GM19455 (cell line): ENCODE results near the gene SSU72.
"Not testable (repeated sequence)": the region's sequence is repeated elsewhere in the genome, so short reads cannot be mapped to it uniquely, and the experiment has no call there.

Source experiments
- ATAC-seq: cut with Tn5 transposase; IDR thresholded peaks from one replicate; pipeline ENCODE4 v1.9.1; 2021; ENCODE audit not compliant: unreplicated experiment

SSU72 gene

DNA sequence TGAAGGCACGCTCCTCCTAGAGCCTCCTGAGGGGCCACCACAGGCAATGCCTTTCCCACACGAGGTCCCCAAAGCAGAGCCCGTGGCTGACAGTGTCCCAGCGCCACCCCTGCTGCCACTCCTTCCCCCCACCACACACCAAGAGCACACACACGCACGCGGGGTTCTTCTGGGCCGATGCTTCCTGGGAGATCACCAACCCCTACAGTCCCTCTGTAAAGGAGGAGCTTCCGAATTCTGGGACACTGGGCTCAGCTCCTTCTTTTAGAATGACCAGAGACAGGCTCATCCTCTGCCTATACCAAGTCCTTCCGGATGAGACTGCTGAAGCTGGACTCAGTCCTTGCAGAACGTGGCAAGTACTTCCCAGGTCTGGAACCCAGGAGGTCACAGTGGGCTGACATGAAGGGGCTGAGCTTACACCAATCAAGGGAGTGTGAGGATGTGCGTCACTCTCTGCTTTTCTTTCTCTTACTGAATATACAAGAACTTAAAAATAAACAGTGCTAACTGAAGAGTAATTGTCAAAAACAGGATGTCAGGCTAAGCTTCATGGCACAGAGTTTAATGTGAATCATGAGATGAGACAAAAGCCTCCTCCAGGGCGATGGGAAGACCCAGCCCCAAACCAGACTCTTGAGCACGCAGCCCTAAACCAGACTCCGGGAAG is 12.7 kb downstream of the SSU72 start:
- ATAC-seq = no peak

DNA sequence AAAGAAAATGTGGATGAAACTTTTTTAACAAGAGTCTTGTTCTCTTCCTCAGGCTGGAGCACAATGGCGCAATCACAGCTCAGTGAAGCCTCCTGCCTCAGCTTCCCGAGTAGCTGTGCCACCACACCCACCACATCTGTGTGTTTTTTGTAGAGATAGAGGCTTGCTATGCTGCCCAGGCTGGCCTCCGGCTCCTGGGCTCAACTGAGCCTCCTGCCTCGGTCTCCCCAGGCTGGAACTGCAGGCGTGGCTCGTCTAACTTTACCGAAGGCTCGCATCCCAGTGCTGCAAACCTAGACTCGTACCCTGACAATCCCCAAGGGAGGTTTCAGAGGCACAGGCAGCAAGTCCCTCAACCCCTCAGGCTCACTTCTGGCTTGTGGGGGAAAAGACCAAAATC is 14.5 kb downstream of the SSU72 start:
- ATAC-seq = no peak

DNA sequence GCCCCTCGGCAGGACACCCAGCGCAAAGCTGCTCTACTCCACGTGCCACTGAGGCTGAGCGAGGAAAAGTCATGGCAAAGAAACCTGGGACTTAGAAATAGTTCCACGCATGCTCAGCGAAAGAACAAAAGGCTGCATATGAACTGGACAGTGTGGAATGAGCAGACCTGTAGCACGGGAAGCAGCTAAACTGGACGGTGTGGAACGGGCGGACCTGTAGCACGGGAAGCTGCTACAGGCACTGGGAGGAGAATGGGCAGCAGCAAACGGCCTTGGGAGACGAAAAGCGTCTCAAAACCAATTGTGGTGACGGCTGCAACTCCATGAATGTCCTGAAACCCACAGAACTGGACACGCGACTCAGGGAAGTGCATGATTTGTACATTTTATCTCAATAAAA is 15.6 kb downstream of the SSU72 start:
- ATAC-seq = no peak

DNA sequence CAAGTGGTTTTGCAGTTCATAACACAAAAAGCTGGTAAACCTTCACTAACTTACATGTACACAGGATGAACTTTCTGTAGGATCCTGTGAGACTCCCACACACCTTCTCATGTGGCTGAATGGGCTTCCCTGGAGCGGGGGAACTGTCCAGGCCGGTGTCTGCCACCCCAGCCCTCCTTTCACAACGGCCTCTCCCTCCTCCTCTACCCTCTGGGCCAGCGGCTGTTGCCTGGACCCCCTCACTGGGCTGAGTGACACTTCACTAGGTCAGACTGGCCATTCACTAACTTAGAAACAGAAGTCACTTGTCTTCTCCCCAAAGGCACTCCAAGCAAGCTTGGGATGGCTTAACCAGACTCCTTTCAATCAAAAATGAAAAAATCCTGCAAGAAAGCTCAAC is 16.1 kb downstream of the SSU72 start:
- no peak for ATAC-seq

DNA sequence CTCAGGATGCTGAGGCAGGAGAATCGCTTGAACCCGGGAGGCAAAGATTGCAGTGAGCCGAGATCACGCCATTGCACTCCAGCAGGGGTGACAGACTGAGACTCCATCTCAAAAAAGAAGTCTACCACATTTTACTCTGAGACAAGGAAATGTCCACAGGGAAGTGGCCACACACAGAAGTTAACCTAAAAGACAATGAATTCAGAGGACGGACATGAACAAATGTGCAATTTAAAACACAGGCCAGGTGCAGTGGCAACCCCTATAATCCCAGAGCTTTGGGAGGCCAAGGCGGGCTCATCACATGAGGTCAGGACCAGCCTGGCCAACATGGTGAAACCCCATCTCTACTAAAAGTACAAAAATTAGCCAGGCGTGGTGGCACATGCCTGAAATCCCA is 17.0 kb downstream of the SSU72 start:
- not testable (repeated sequence) for ATAC-seq

DNA sequence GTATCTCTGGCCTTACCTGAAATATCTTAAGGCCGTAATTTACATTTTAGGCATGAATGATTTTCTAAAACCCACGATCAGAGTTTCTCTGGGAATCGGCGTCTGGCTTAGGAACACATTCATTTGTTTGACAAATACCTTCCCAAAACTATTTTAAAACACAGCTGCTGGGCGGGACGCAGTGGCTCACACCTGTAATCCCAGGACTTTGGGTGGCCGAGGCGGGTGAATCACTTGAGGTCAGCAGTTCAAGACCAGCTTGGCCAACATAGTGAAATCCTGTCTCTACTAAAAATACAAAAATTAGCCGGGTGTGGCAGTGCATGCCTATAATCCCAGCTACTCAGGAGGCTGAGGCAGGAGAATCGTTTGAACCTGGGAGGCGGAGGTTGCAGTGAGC is 17.7 kb downstream of the SSU72 start:
- not testable (repeated sequence) for ATAC-seq

DNA sequence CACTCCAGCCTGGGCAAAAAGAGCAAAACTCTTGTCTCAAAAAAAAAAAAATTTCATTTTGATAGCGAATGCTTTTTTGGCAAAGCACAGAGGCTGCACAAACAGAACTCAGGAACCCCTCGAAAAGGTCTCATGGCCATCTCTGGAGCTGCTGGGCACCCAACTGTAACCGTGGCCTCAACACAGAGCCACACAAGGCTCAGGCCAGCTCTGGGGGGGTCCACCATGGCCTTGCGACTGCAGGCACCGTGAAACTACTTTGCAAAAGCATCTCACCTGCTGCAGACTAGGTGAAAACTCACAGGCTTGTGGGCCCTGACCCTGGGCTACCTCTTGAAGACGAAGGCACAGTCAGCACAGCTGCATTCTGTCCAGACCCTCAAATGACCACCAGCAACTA is 18.2 kb downstream of the SSU72 start:
- no peak for ATAC-seq

DNA sequence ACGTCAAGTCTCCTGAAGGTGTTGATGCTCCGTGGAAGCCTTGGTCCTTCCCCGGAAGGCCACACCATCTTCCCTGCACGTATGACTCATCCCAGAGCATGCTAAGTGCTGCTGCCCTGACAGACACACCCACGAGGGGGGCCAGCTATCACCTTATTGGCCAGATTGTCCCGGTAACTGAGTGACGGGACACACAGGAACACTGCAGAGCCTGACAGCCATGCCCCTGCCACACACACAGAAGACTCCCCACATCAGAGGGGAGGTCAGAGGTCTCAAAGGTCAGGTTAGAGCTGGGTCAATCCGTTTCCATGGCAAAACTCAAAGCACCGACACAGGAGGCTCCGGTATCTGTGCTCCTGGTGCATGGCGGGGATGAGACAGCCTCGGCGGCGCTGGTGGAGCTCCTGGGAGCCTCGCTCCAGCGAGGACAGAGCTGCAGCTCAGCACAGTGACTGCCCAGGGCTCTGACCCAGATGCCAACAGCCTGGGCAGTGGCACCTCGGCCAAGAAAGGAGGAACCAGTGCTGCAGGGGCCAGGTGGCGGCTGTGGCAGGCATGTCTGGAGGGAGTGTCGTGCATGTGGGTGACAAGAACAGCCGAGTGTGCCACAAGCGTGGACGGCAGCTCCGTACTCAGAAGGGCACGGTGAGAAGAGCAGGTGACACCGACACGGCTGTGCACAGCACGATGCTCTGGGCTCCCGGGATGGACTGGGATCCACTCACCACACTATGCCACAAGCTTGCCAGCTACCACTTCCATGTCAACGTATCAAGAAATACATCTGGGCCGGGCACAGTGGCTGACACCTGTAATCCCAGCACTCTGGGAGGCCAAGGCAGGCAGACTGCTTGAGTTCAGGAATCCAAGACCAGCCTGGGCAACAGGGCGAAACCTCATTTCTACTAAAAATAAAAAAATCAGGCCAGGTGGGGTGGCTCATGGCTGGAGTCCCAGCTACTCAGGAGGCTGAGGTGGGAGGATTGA is 19.4 kb downstream of the SSU72 start:
- no peak for ATAC-seq

DNA sequence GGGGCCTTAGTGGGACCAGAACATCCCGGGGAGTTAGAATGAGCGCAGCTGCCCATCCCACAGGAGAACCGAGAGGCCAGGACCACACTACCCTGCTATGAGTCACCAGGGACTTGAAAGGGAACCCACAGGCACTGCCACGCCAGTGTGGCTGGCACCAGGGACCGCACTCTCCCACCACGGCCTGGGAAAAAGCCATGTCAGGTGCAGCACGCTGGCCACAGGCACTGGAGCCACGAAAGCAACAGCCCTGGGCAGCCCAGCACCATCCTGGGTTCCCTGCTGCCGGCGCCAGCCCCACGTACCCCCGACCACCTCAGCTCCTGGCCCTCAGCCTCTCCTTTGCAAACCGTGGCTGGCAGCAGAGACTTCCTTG is 20.1 kb downstream of the SSU72 start:
- ATAC-seq = no peak

DNA sequence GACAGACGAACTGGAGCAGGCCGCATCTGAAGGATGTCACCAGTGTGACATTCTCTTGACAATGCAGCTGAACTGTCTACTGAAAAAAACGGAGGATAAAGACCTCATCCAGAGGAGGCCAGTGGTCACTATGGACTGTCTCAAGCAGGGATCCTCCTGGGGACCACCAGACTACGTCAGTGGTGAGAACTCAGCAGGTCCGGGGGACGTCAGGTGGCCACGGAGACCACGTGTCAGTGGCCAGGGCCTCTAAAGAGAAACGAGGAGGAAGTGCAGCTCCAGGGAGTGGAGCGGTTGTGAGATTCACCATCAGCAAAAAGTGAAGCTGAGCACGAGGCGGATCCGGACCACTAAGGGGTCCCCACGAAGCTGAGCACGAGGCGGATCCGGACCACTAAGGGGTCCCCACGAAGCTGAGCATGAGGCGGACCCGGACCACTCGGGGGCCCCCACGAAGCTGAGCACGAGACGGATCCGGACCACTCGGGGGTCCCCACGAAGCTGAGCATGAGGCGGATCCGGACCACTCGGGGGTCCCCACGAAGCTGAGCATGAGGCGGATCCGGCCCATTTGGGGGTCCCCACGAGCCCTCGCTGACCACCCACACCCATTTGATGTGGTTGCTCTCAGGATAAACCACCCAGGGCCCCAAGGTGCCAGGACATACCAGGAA is 20.7 kb downstream of the SSU72 start:
- no peak for ATAC-seq

DNA sequence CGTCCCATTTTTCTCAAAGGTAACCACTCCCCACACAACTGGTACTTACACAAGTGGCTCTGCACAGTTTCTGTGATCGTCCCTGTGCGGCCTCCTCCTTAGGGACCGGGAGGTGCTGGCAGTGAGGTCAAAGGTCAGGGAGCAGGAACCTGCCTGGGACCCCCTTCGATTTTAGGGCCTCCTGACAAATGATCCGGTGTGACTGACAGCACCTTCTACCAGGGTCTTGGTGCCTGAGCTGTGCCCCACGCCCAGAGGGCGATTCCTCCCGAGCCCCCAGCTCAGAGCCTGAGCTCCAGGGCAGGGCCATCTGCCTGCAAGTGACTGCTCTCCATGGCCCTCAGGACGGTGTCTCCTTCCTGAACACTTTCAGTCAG is 22.4 kb downstream of the SSU72 start:
- no peak for ATAC-seq

DNA sequence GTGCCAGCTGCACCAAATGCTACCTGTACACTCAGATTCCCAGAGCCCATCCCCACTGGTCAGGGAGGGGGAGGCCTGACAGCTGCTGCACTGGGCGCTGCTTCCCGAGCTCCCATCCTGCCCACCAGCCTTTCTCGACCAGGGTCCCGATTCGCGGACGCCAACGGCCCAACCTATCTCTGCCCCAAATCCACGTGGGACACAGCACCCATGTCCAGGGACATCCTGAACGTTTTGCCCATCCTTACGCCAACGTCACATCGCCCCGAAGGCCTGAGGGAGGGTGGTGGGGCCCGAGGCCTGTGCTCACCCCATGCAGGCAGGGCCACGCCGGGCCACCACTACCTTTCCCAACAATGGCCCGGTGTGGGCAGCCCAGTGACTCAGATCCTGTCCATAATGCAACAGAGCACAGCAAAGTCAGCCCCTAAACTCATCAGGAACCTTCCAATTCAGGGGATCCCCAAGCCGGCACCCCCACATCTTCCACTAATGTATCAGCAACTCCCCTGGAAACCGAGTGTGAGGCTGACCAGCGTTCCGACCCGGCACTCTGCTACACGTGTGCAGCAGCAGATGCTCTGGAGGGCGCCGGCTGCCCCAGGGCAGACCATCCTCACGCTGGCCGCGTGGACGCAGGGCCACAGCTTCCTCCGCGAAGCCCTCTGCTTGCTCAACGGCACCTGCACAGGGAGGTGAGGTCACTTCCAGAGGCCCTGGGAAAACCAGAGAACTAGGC is 23.0 kb downstream of the SSU72 start:
- ATAC-seq = no peak

DNA sequence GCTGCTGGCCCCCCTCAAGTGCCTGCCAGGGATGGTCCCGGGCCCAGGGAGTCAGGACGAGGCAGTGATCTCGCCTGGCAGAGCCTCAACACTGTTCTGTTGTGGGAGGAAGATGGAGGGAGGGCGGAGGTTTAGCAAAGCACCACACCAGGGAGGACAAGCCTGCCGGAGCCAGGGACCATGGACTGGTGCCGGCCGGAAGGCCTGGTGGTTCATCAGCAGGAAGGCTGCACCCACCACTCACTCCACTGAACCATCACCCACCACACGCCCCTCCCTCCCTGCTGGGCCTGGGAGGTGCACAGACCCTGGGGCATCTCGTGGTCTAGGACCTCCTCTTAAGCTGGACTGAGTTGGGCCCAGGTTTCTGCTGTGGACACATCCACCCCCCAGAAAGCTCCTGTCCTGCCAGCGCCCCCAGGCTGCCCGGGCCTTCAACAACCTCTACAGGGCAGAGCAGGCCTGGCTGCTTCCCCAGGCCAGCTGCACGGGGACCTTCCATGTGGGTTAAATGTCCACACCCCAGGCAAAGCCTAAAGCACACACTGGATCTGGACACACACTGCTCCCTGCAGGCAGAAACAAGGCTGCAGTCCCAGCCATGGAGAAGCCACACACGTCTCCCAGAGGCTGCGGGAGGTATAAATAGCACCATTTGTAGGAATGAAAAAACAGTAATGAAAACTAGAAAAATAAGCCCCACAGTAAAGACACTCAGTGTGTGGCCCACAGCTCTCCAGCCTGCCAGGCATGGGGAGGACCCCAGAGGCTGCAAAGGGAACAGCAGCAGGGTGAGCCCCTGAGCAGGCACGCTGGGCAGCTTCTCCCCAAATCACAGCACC is 23.9 kb downstream of the SSU72 start:
- no peak for ATAC-seq

DNA sequence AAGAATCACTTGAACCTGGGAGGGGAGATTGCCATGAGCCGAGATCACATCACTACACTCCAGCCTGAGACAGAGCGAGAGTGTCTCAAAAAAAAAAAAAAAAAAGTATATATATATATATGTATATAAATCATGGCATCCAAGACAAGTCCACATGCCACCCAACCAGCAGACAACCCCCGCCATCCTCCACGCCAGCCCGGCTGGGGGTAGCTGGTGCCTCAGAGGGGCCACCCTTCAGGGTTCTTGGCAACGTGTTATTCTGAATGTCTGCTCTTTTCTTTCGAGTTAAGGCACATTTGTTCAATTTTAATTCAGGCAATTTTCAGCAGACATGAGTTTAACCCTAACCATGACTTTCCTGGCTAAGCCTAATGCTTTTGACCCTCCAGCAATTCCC is 24.6 kb downstream of the SSU72 start:
- ATAC-seq = no peak

DNA sequence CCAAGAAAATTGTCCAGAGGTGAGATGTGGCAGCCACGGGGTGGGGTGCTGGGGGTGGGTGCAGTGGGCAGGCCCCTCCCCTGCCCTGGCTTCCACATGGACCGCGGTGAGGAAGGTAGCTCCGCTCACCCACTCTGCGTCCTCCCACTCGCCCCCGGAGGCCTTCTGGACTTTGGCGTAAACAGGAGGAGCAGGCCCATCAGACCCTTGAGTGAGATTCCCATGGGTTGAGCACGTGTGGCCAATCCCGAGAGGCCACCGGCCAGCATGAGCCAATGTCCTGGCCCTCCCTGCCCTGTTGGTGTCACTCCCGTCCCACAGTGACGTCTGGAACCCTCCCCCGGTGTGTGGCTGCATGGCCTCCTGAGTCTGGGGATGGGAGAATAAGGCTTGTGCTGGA is 26.1 kb downstream of the SSU72 start:
- no peak for ATAC-seq

DNA sequence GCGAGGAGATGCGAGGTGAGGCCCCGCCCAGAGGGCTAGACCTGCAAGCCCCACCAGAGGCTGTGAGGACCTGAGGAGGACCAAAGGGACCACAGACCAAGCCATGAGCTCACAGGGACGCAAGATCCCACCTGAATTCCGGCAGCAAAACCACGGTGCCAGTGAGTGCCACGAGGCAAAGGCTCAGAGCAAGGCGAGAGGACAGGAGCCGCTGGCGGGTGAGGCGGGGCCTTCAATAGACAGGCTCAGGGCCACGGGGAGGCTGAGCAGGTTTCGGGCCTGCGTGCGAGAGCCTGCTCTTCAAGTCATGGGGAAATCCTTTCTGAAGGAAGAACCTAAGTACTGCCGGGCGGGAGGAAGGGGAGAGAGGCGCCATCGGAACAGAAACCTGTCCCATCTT is 27.2 kb downstream of the SSU72 start:
- ATAC-seq = no peak

DNA sequence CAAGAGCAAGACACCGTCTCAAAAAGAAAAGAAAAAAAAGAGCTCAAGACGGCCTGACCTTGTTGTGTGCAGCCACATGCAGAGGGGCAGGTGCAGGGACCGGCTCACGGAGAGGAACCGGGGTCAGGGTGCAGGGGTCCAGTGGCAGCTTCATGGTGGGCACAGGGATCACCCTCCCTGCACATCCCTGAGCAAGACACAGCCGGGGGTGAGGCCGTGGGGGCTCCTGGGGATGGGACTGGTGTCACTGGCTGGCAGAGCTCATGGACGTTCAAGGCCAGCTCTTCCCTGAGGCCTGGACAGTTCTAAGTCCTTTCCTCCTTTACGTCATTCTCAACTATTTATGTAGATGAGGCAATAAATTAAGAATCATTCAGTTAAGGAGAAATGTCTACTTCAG is 27.7 kb downstream of the SSU72 start:
- ATAC-seq = no peak

DNA sequence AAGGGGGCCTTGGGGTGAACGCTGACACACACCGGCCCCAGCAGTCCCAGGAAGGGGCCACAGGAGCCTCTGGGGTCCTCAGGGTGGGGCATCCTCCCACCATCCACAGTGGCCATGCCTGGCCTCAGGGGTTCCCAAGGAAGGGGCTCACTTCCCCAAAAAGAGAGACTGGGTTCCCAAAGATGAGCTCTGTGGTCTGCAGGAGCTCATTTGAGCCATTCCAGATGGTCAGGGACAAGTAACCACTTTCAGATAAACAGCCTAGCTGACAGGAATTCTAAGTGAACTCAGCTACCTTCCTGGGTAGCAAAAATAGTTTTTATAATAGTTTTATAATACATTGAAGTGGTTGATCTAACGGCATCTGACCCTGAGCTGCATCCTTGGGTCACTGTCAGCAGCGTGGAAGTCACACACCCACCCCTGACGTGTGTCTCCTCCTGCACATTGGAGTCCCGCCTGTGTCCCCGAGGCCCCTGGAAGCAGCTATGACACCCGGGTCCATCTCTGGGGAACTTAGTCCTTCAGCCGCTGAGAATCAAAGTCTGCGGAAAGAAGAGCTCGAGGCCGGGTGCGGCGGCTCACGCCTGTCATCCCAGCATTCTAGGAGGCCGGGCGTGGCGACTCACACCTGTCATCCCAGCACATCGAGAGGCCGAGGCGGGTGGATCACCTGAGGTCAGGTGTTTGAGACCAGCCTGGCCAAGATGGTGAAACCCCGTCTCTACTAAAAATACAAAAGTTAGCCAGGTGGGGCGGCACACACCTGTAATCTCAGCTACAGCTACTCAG is 28.5 kb downstream of the SSU72 start:
- no peak for ATAC-seq

DNA sequence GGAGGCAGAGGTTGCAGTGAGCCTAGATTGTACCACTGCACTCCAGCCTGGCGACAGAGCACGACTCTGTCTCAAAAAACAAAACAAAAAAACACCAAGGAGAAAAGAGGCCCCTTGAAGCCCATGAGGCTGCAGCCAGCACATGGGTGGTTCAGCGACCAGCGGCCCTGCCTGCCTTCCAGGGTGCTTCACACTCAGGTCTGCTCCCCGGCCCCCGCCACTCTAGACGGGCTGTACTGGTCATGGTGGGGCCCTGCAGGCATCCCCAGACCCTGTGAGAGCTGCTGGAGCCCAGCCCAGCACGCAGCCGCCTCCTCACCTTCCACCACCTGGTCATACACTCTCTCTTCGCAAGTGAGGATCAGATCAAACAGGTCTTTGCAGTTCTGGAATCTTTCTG is 30.1 kb downstream of the SSU72 start:
- no peak for ATAC-seq

DNA sequence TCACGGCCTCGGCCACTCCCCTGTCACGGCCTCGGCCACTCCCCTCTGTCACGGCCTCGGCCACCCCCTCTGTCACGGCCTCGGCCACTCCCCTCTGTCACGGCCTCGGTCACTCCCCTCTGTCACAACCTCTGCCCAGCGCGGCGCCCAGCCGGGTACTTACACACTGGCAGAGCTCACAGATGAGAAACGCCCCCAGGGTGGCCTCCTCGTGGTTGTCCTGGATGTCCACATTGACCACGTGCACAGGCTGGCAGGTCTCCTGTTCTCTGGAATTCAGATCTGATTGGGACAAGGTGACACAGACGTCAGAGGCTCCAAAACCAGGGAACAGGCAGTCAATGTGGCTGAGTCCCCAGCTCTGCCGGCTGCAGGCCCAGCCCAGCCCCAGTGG is 31.0 kb downstream of the SSU72 start:
- ATAC-seq = no peak
